Measurements from ENCODE around the gene BCL11B.

DNA sequence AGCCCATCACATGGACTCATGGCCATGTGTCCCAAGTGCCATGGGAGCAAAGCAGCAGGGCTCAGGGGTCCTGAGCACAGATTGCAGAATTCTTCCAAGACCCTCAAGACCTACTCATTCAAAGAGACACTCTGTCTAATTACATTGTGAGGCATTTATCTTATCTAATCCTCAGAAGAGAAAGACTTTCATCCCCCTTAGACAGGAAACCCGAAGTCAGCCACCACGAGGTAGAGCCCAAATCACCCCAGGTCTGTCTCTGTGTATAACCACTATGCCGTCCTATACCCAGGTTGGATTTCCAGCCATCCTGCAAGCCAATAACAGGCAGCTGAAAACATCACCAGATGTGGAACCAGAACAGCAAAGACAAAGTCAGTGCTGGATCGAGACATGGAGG is 8.9 kb upstream of the BCL11B start:
- TF ChIP-seq YY1 (IDR thresholded peaks at IDR 0.05) (no peak), TAF1 (conservative IDR thresholded peaks at IDR 0.05) (no peak), GABPA (IDR thresholded peaks at IDR 0.05 in 1 of 2, conservative IDR thresholded peaks at IDR 0.05 in 1 of 2) (no peak), FOXA1 (IDR thresholded peaks at IDR 0.05) (no peak), EGR1 (IDR thresholded peaks at IDR 0.05; ENCODE audit: low read depth in 2 of 2) (no peak), RAD21 (IDR thresholded peaks at IDR 0.05) (no peak)
- TF ChIP-seq, protein P1, sequence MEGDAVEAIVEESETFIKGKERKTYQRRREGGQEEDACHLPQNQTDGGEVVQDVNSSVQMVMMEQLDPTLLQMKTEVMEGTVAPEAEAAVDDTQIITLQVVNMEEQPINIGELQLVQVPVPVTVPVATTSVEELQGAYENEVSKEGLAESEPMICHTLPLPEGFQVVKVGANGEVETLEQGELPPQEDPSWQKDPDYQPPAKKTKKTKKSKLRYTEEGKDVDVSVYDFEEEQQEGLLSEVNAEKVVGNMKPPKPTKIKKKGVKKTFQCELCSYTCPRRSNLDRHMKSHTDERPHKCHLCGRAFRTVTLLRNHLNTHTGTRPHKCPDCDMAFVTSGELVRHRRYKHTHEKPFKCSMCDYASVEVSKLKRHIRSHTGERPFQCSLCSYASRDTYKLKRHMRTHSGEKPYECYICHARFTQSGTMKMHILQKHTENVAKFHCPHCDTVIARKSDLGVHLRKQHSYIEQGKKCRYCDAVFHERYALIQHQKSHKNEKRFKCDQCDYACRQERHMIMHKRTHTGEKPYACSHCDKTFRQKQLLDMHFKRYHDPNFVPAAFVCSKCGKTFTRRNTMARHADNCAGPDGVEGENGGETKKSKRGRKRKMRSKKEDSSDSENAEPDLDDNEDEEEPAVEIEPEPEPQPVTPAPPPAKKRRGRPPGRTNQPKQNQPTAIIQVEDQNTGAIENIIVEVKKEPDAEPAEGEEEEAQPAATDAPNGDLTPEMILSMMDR (IDR thresholded peaks at IDR 0.05; ENCODE audit: low read depth, low read length, missing input control): no peak

Data from liver (tissue), 3 donors.